MCF 10A (cell line): Measurements from ENCODE around the gene TXNRD1. TPM values are rescaled to one million over a fixed set of nuclear protein-coding genes. Genes with fewer than 3 reads are reported as not detected.

ENCODE experiments used
- BruUV-seq: library from RNA; stranded (reverse); fragments of 400-500 nt; replicated peaks from 2 replicates; lab custom pipeline; 2021; lab: Mats Ljungman, UMichigan
- CTCF ChIA-PET: fragments of 300-600 bp; sonication (Branson Sonifier 250); formaldehyde crosslinking; extraction: SDS; loops from one replicate; lab custom pipeline; 2021; ENCODE audit warnings: antibody characterized with exemption, inconsistent platforms; lab: Yijun Ruan, JAX
- POLR2A ChIA-PET: fragments of 300-600, 350-650 bp; sonication (Branson Sonifier 250); formaldehyde crosslinking; extraction: SDS; loops from one replicate; lab custom pipeline; 2020; ENCODE audit warnings: antibody characterized with exemption, inconsistent platforms; lab: Yijun Ruan, JAX
- DNase-seq: peaks from one replicate; pipeline ENCODE4 v3.0.0-alpha.2; 2018; ENCODE audit not compliant: unreplicated experiment
- H3K27ac Mint-ChIP-seq: one replicate; pipeline ENCODE4 v1.8.0; 2022; ENCODE audit warnings: mild to moderate bottlenecking, low read depth, mixed read lengths; ENCODE audit not compliant: unreplicated experiment
- H3K27me3 Mint-ChIP-seq: one replicate; pipeline ENCODE4 v1.8.0; 2022; ENCODE audit warnings: mixed read lengths; ENCODE audit not compliant: insufficient read depth, unreplicated experiment
- H3K36me3 Mint-ChIP-seq: one replicate; pipeline ENCODE4 v1.8.0; 2022; ENCODE audit warnings: mild to moderate bottlenecking, moderate library complexity, mixed read lengths; ENCODE audit not compliant: insufficient read depth, unreplicated experiment
- H3K4me1 Mint-ChIP-seq: one replicate; pipeline ENCODE4 v1.8.0; 2022; ENCODE audit warnings: mixed read lengths; ENCODE audit not compliant: insufficient read depth, unreplicated experiment
- H3K4me3 Mint-ChIP-seq: one replicate; pipeline ENCODE4 v1.8.0; 2022; ENCODE audit warnings: mild to moderate bottlenecking, moderate library complexity, mixed read lengths; ENCODE audit not compliant: unreplicated experiment
- H3K9me3 Mint-ChIP-seq: one replicate; pipeline ENCODE4 v1.8.0; 2022; ENCODE audit warnings: mixed read lengths; ENCODE audit not compliant: unreplicated experiment
- CTCF ChIP-seq: fragments of 200-600 bp; IDR thresholded peaks from one replicate; pipeline ENCODE4 v1.8.0; 2022; ENCODE audit warnings: antibody characterized with exemption, mild to moderate bottlenecking; ENCODE audit not compliant: unreplicated experiment
- intact Hi-C: fragments of 100-400 bp; cut with micrococcal nuclease; formaldehyde crosslinking; loops from 2 replicates; pipeline ENCODE4 v1.14.1; 2022
- total RNA-seq: library from RNA; stranded (reverse); gene quantifications from 2 replicates; pipeline ENCODE4 v1.2.3, GENCODE V29; 2022

Gene TXNRD1
- total RNA-seq, 1 experiment from 2014 or later = 64.0 TPM

DNA sequence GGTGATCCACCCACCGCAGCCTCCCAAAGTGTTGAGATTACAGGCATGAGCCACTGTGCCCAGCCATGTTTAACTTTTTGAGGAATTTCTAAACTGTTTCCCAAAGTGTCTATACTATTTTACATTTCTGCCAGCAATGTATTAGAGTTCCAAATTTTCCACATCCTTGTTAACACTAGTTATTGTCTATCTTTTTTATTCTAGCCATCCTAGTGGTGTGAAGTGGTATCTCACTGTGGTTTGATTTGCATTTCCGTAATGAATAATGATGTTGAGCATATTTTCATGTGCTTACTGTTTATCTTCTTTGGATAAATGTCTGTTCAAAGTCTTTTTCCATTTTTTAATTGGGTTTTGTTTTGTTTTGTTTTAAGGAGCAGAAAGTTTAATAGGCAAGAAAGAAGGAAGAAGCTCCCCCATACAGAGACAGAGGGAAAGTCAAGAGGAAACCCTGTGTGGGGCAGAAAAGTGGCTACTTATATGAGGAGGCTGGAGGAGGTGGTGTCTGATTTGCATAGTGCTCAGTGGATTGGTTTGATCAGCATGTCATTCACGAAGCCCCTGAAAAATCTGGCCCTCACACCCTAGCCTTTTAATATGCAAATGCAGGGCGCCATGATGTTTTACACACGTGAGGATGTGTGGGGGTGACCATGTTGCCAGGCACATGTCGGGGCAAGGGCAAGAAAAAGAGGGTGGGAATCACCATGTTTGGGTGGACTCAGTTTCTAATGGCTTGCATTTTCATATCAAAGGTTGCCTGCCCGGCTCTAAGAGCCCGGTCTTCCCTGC, 14.9 kb downstream of the TXNRD1 start:
- Mint-ChIP-seq H3K36me3 (no peaks in the 10 kb centered on the region), H3K9me3 (peaks cover 17% of the 10 kb centered on the region), H3K4me3 (no peak overlapping the region), H3K27ac (no peak overlapping the region), H3K4me1 (no peaks in the 10 kb centered on the region), H3K27me3 (no peaks in the 10 kb centered on the region)
- intact Hi-C loops = no loop called here
- ChIA-PET POLR2A (interaction anchor here (1.3 kb wide), 1 partner anchor 11 kb away, joined by 4 read pairs; no protein-coding TSS in a partner anchor), CTCF (interaction anchor here (0.6 kb wide), 1 partner anchor 84 kb away, joined by 3 read pairs; no protein-coding TSS in a partner anchor)
- no peak for TF ChIP-seq CTCF
- BruUV-seq = no TSS peak
- DNase-seq = no peak

GRCh38 chr12:104232609-104233280, 17.2 kb downstream of the TXNRD1 start:
- peak; percentile 22 for DNase-seq
- intact Hi-C loops = no loop called here
- BruUV-seq = no TSS peak
- no peaks in the 10 kb centered on the region for H3K4me1 Mint-ChIP-seq
- H3K27me3 Mint-ChIP-seq = no peaks in the 10 kb centered on the region
- no peak for TF ChIP-seq CTCF
- H3K4me3 Mint-ChIP-seq = no peak overlapping the region
- peaks cover 17% of the 10 kb centered on the region for H3K9me3 Mint-ChIP-seq
- ChIA-PET CTCF (interaction anchor here (0.6 to 1.1 kb wide), 3 partner anchors 10 to 45 kb away, joined by 3 to 4 read pairs (median 3); no protein-coding TSS in a partner anchor), POLR2A (interaction anchor here (1.2 kb wide), 2 partner anchors 11 to 12 kb away, joined by 3 to 4 read pairs; no protein-coding TSS in a partner anchor)
- no peaks in the 10 kb centered on the region for H3K36me3 Mint-ChIP-seq
- H3K27ac Mint-ChIP-seq = no peak overlapping the region

GRCh38 chr12:104234926-104235499, 19.4 kb downstream of the TXNRD1 start:
- no peak for TF ChIP-seq CTCF
- intact Hi-C loops = no loop called here
- Mint-ChIP-seq H3K27me3 (no peaks in the 10 kb centered on the region), H3K4me1 (no peaks in the 10 kb centered on the region), H3K27ac (no peak overlapping the region), H3K4me3 (no peak overlapping the region), H3K9me3 (peaks cover 17% of the 10 kb centered on the region), H3K36me3 (no peaks in the 10 kb centered on the region)
- CTCF ChIA-PET = interaction anchor here (0.6 kb wide), 1 partner anchor 45 kb away, joined by 3 read pairs; no protein-coding TSS in a partner anchor
- no TSS peak for BruUV-seq
- POLR2A ChIA-PET = no interaction called here
- peak; percentile 16 for DNase-seq

- TF ChIP-seq CTCF = no peak
- H3K4me3 Mint-ChIP-seq = no peak overlapping the region
- H3K4me1 Mint-ChIP-seq = no peaks in the 10 kb centered on the region
- POLR2A ChIA-PET = no interaction called here
- no peaks in the 10 kb centered on the region for H3K36me3 Mint-ChIP-seq
- CTCF ChIA-PET = no interaction called here
- intact Hi-C loops = no loop called here
- H3K27ac Mint-ChIP-seq = no peak overlapping the region
- DNase-seq = no peak
- peaks cover 12% of the 10 kb centered on the region for H3K9me3 Mint-ChIP-seq
- BruUV-seq = no TSS peak
- no peaks in the 10 kb centered on the region for H3K27me3 Mint-ChIP-seq
Observed at GRCh38 chr12:104237930-104238329, 22.4 kb downstream of the TXNRD1 start.
